ENCODE data around the gene SCFD2.

GRCh38 chr4:53019485-53020382 is 346.1 kb downstream of the SCFD2 start:
- TF ChIP-seq EZH2 (IDR thresholded peaks at IDR 0.05; ENCODE audit: borderline replicate concordance, insufficient read depth, low read length, poor library complexity, severe bottlenecking) (no peak), POLR2AphosphoS5 (IDR thresholded peaks at IDR 0.05) (no peak), CTCF (IDR thresholded peaks at IDR 0.05; ENCODE audit: poor library complexity, severe bottlenecking) (no peak)
